Measurements from ENCODE around the gene ADAM22. TPM values are rescaled to one million over a fixed set of nuclear protein-coding genes. Genes with fewer than 3 reads are reported as not detected.

Gene ADAM22
- total and polyA plus RNA-seq, 9 donors: 1.0 to 18.0 (median 5.5) TPM

DNA sequence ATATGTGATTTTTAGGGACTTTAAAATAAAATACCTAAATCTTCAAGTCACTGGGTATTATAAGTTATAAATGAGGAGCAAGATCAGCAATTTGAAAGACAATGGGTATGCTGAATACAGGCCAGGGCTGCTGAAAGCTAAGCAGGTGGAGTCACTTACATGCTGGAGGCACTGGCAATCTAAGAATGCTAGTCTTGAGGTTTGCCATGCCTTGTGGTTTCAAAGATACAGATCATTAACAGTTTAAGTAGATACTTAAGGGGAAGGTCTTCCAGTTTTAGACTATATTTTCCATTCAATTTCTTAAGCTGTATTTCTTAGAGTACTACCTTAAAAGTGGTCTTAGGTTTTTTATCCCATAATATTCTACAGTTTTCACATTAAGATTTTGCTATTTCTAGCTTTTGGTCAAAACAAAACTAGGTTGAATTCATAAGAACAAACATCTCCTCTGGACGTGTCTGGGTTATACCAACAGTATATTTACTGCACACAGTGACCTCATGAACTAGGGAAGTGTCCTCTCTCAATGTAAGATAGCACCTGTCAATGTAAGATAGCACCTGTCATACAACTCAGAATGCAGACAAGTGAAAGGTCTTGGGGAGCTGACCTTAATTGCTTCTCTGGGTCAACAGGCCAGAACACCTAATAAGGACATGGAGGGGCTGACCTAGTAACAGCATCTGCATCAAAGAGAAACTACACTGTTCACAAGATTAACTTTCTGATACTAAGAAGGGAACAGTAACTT is 283.8 kb downstream of the ADAM22 start:
- Histone ChIP-seq H3K9me3 (no peaks in the 10 kb centered on the region), H3K27me3 (no peaks in the 10 kb centered on the region), H3K27ac (peak overlapping the region in 1 of 2 donors; percentile 7), H3K4me3 (peak overlapping the region; percentile 83), H3K36me3 (no peaks in the 10 kb centered on the region), H3K4me1 (ENCODE audit: insufficient read depth) (peaks cover 5% of the 10 kb centered on the region)
- 29 to 48% (median 33%) methylated on average over 1 of the region's 1 CpG for WGBS, 3 donors
- no peak for TF ChIP-seq EP300 (IDR thresholded peaks at IDR 0.05)
- TF ChIP-seq POLR2A (IDR thresholded peaks at IDR 0.05): no peak
- TF ChIP-seq, protein P1, sequence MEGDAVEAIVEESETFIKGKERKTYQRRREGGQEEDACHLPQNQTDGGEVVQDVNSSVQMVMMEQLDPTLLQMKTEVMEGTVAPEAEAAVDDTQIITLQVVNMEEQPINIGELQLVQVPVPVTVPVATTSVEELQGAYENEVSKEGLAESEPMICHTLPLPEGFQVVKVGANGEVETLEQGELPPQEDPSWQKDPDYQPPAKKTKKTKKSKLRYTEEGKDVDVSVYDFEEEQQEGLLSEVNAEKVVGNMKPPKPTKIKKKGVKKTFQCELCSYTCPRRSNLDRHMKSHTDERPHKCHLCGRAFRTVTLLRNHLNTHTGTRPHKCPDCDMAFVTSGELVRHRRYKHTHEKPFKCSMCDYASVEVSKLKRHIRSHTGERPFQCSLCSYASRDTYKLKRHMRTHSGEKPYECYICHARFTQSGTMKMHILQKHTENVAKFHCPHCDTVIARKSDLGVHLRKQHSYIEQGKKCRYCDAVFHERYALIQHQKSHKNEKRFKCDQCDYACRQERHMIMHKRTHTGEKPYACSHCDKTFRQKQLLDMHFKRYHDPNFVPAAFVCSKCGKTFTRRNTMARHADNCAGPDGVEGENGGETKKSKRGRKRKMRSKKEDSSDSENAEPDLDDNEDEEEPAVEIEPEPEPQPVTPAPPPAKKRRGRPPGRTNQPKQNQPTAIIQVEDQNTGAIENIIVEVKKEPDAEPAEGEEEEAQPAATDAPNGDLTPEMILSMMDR (IDR thresholded peaks at IDR 0.05): no peak
- no peak for DNase-seq
- intact Hi-C loops (cut with DNase I): no loop called here

DNA sequence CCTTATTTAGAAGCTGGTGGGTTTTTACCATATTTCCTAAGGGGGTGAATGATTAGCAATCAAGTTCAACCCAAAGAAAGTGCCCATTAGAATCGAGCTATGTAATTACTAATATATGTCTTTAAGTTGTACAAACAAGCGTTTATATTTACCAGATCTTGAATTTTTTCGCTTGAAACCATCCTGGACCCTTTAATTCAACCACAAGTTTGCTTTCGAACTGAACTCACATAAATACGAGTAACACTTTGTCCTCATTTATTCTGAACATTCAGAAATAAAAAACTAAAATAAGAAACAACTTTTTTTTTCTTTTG is 284.3 kb downstream of the ADAM22 start:
- peak overlapping the region; percentile 83 for H3K4me3 ChIP-seq
- H3K9me3 ChIP-seq: no peaks in the 10 kb centered on the region
- TF ChIP-seq, protein P1 (IDR thresholded peaks at IDR 0.05): no peak
- TF ChIP-seq EP300 (IDR thresholded peaks at IDR 0.05) (no peak), POLR2A (IDR thresholded peaks at IDR 0.05) (no peak)
- DNase-seq: no peak
- peaks cover 5% of the 10 kb centered on the region for H3K4me1 ChIP-seq (ENCODE audit: insufficient read depth)
- intact Hi-C loops (cut with DNase I): no loop called here
- H3K27me3 ChIP-seq: no peaks in the 10 kb centered on the region
- no peaks in the 10 kb centered on the region for H3K36me3 ChIP-seq
- peak overlapping the region in 1 of 2 donors; percentile 7 for H3K27ac ChIP-seq
- WGBS, 3 donors: 50 to 54% (median 52%) methylated on average over 5 of the region's 5 CpGs

DNA sequence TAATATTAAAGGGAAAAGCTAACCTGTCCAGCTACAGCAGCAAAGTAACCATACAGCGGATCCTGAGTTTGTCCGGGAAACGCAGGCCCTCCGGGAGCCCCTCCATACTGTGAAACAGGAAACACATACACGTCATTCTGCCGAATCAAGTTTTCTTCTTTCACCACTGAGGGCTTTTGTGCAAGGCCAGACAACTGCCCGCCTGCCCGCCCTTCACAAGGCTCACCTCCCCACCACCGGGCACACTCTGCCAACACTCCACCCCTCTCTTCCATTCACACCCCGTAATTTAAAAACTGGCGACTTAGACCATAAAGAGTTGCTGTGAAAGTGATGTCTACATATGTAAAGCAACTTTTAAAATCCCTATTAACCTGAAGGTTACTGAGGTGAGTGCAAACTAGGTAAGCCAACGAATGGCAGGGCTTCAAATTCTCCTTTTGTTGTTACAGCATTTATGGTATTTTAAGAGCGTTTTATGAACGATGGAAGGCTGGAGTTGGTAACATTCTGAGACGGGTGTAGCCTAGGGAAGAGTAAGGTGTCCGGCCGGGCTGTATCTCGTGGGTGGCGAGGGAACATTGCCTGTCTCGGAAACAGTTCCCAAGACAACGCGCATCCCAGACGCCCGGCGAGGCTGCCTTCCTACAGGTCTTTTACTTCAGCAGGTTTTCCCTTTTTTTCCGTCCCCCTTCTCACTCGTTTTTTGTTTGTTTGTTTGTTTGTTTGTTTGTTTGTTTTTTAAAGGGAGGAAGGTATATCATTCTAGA is 285.0 kb downstream of the ADAM22 start:
- H3K27me3 ChIP-seq: no peaks in the 10 kb centered on the region
- WGBS, 3 donors: 1 to 2% (median 2%) methylated on average over 27 of the region's 27 CpGs
- peak; percentile 38 to 67 (median 50) for DNase-seq

More for the DNA sequence above, 285.0 kb downstream of the ADAM22 start:
- Histone ChIP-seq H3K36me3 (no peaks in the 10 kb centered on the region), H3K27ac (peak overlapping the region in 1 of 2 donors; percentile 58), H3K4me1 (ENCODE audit: insufficient read depth) (peaks cover 5% of the 10 kb centered on the region), H3K9me3 (no peaks in the 10 kb centered on the region), H3K4me3 (peak overlapping the region; percentile 83)
- intact Hi-C loops (cut with DNase I): no loop called here
- no peak for TF ChIP-seq POLR2A (IDR thresholded peaks at IDR 0.05)
- TF ChIP-seq EP300 (IDR thresholded peaks at IDR 0.05): no peak
- TF ChIP-seq, protein P1 (IDR thresholded peaks at IDR 0.05): no peak

All from ovary (tissue), 9 donors.